HG03520 (cell line): Measurements from ENCODE around the gene TMEM238L.

Experiments used
- ATAC-seq: cut with Tn5 transposase; IDR thresholded peaks from one replicate; pipeline ENCODE4 v1.9.1; 2021; ENCODE audit warnings: mild to moderate bottlenecking, moderate library complexity; ENCODE audit not compliant: unreplicated experiment

The TMEM238L gene

DNA sequence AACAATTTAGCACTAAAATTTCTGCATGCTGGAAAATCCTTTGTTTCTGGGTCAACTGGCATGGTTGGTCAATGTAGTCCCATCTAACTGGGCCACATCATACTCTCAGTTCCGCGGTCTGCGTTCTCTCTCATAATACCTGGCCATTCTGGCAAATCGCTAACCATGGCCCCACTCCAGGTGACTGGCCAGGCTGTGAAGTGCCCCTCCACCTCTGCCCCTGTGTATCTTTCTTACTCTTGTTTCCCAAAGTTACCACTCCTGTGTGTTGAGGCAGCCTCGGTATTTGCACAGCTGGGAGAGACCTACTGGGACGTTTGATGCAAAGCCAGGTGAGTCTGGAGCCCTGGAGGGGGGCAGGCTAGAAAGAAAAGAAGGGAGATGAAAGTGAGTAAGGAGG is 2.0 kb upstream of the TMEM238L start:
- ATAC-seq = no peak

GRCh38 chr17:10804546-10804945 is 647 bp upstream of the TMEM238L start:
- no peak for ATAC-seq

- no peak for ATAC-seq
Measured at GRCh38 chr17:10803350-10803749, 549 bp downstream of the TMEM238L start.

DNA sequence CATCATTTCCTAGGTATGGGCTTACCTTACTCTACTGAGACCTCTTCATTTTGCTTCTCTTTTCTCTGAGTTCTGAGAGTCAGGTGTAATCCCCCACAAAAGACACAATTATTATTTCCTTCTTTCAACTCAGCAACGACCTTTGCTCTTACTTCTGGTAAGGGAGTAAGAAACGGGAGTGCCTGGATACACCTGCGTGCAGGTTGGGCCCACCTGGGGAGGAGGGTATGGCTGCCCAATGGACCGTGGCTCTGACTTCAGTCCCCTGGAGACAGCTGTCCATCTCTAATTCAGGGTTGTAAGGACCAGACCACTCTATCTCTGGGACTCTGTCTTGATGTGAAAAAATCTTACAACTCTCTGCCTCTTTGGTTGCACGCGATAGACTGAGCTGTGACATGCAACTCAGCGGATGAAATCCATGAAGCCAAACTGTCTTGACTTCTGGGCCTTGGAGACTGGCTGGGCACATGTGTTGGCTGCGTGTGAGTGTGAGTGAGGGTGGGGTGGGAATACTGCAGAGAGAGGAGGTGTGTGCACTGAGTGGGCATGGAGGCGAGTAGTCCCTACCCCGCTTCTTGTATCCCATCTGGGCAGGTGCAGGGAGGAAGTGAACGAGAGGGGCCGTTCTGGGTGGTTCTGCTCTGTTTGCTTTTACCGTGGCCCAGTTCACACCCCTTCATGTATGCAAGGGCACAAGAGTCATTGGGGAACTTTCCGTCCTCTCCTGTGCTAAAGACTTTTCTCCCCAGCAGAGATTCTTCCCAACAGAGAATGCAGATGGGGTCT is 1.2 kb downstream of the TMEM238L start:
- ATAC-seq = no peak

GRCh38 chr17:10799407-10799806 is 4.5 kb downstream of the TMEM238L start:
- no peak for ATAC-seq

DNA sequence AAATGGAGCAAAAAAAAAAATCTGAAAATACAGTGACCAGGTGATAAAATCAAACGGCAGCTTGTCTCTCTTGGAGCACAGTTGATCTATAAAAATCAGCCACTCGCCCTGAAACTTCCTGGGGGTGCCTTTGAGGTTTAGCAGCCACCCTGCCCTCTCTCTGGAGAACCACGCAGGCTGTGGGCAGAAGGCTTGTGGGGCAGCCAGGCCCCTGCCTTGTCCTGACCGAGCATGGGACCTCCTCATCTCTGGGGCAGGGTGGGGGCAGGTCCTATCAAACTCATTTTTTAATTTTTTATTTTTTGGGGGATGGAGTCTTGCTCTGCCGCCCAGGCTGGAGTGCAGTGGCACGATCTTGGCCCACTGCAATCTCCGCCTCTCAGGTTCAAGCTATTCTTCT is 5.0 kb downstream of the TMEM238L start:
- ATAC-seq = no peak

GRCh38 chr17:10798332-10798749 is 5.6 kb downstream of the TMEM238L start:
- no peak for ATAC-seq

- no peak for ATAC-seq
Measured at GRCh38 chr17:10797476-10798328, 6.2 kb downstream of the TMEM238L start.

- no peak for ATAC-seq
Measured at GRCh38 chr17:10793816-10794215, 10.1 kb downstream of the TMEM238L start.

DNA sequence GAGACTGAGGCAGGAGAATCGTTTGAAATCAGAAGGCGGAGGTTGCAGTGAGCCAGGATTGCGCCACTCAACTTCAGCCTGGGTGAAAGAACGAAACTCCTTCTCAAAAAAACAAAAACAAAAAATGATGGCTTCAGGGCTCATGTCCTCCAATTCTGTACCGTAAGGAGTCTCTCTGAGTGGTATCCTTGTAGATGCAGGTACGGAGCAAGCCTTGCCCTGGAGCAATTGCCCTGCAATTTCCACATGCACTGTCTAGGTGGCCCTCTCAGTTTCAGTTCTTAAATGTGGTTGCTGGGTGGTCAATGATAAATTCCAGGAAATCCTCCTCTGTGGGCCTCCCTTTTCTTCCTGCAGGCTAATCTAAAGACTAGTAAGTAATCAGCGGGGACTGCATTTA is 10.6 kb downstream of the TMEM238L start:
- no peak for ATAC-seq

DNA sequence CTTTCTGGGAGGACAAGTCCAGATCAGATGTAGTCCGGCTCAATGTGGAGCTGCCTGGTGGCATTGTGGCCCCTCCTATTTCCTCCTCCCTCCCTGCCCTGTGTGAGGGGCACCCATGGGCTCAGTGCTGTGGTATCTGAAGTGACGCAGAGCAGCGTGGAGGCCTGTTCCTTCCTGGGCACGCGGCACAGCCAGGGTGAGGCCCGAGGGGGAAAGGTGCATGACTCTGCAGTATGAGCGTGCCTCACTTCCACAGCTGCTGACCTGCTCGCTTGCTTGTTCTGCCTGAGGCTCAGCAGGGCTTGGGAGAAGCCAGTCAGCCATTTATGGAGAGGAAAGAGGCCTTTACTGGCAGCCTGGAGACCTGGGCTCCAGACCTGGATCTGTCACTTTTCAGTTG is 11.7 kb downstream of the TMEM238L start:
- ATAC-seq = no peak

DNA sequence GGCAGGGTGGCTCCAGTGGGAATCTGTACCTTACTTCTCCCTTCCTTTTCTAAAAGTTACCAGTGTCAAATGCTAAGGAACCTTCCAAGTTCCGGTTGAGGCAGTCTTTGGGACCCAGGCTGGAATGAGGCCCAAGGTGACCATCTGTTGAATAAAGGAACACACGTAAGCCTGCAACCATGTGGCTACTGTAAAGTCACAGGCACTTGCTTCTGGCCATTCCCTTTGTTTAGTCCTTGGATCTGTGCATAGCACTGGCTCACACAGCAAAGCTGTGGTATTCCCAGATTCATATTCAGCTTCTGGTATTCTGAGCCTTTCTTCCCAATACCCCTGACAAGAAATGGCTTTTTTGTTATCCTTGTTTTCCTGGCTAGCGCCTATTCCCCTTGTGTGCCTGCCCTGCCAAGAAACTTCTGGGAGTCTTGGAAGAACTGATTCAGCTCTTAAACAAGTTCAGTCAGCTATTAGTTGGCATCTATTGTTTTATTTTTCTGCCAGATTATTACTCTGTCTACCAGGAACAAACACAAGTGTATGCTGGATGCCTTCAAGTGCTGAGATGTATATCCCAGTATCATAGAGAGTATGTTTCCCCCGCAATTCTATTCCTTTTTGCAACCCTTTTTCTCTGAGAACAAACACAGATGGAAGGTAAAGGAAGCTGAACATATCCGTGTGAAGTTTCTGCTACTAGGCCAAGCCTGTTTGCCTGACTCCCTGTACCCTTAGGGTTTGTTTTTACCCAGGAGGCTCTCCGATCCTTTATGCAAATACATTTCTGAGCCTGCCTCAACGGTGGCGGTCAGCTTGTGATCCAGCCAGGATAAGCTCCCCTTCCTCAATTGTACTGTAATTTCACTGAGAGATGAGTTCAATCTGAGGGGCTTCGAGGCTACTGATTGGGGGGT is 13.2 kb downstream of the TMEM238L start:
- ATAC-seq = no peak

- no peak for ATAC-seq
Measured at GRCh38 chr17:10789694-10790271, 14.1 kb downstream of the TMEM238L start.

GRCh38 chr17:10787306-10788045 is 16.4 kb downstream of the TMEM238L start:
- no peak for ATAC-seq

DNA sequence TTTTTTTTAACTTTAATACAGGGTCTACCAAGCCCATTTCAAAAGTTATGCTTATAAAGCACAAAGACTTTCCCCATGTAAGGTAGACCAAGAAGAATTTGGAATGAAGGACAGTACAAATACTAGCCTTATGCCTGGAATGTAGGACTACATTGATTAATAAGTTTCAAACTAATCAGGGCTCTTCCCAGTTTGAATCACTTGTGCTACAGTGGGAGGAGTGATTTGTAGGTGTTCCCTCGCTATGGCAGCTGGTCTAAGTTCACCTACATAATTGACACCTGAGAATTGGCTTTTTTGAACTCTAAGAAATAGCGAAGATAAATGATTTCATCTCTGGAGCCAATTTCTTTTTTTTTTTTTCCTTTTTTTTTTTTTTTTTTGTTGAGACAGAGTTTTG is 18.6 kb downstream of the TMEM238L start:
- ATAC-seq = no peak

DNA sequence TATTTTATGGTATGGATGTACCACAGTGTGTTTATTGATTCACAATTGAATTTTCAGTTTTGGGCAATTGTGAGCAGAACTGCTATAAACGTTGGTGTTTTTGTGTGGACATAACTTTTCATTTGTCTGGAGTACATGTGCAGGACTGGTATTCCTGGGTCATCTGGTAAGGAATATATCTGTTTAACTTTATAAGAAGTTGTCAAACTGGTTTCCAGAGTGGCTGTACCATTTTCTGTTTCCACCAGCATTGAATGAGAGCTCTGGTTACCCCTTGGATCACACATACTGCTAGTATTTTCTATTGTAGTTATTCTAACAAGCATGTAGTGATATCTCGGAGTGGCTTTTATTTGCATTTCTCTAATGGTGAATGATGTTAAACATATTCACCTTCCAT is 24.3 kb downstream of the TMEM238L start:
- ATAC-seq = no peak

DNA sequence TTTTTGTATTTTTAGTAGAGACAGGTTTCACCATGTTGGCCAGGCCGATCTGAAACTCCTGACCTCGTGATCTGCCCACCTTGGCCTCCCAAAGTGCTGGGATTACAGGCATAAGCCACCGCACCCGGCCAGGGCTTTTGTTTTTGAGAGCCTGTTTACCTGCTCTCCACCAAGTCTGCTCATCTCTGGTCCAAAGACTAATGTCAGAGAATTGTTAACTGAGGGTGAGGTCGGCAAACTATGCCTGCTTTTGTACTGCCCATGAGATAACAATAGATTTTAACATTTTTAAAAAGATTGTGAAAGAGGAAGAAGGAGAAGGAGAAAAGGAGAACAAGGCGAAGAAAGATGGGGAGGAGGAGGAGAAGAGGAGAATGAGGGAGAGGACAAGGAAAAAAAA is 26.0 kb downstream of the TMEM238L start:
- ATAC-seq = no peak

GRCh38 chr17:10777131-10777807 is 26.6 kb downstream of the TMEM238L start:
- no peak for ATAC-seq

DNA sequence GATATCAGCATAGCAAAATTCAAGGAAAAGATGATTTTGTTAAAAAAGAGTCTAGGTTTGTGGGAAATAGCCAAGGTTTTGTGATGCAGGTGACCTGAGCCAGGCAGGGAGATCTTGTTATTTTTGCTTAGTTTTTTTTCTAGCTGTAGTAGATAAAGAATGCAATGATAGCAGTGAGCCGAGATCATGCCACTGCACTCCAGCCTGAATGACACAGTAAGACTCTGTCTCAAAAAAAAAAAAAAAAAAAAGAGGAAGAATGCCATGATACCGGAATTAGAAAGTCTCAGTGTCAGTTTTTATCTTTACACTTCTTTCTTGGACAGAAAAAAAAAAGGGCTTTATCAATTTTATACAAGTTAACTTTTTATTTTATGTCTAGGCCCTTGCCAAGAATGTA is 27.5 kb downstream of the TMEM238L start:
- no peak for ATAC-seq
